GM18868 (cell line): ENCODE results near the gene VTCN1.
"Not testable (repeated sequence)": the region's sequence is repeated elsewhere in the genome, so short reads cannot be mapped to it uniquely, and the experiment has no call there.

Experiments used
- ATAC-seq: cut with Tn5 transposase; IDR thresholded peaks from one replicate; pipeline ENCODE4 v1.9.1; 2021; ENCODE audit warnings: mild to moderate bottlenecking, moderate library complexity; ENCODE audit not compliant: unreplicated experiment

Gene VTCN1, protein sequence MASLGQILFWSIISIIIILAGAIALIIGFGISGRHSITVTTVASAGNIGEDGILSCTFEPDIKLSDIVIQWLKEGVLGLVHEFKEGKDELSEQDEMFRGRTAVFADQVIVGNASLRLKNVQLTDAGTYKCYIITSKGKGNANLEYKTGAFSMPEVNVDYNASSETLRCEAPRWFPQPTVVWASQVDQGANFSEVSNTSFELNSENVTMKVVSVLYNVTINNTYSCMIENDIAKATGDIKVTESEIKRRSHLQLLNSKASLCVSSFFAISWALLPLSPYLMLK

DNA sequence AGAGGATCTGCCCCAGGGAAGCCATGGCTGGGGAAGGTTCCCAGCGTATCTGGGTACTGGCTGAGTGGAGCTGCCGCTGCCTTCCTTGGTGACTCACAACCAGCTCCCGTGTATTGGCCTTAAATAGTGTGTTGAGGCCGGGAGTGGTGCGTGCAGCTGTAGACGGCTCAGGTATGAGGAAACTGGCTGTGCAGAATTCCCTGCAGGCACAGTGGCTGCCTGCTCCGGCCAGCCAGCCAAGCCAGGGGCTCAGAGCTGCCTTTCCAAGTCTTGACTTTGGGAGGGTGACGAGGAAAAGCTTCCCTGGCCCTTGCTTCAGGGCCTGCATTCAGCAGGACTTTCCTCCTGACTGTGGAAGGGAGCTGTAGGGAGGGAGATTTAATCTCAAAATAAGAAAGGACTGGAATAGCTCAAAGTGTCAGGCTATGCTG is at the start of gene VTCN1:
TSS of gene VTCN1 (minus strand) at position 97 of the 431 bp plus-strand sequence. CDS start at position 25, 72 bp downstream.
- ATAC-seq: no peak

DNA sequence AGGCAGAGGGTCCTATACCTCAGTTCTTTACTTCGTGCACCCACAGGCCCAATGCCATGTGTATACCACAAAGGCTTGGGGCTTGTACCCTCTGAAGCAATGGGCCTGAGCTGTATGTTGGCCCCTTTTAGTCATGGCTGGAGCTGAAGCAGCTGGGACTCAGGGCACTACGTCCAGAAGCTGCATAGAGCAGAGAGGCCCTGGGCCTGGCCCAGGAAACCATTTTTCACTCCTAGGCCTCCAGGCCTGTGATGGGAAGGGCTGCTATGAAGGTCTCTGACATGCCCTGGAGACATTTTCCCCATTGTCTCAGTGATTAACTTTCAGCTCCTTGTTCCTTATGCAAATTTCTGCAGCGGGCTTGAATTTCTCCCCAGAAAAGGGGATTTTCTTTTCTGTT is 48.1 kb upstream of the VTCN1 start:
- no peak for ATAC-seq

DNA sequence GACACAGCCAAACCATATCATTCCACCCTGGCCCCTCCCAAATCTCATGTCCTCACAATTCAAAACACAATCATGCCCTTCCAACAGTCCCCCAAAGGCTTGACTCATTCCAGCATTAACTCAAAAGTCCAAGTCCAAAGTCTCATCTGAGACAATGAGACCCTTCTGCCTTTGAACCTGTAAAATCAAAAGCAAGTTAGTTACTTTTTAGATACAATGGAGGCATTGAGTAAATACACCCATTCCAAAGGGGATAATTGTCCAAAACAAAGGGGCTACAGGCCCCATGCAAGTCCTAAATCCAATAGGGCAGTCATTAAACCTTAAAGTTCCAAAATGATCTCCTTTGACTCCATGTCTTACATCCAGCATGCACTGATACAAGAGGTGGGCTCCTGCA is 47.3 kb upstream of the VTCN1 start:
- not testable (repeated sequence) for ATAC-seq

DNA sequence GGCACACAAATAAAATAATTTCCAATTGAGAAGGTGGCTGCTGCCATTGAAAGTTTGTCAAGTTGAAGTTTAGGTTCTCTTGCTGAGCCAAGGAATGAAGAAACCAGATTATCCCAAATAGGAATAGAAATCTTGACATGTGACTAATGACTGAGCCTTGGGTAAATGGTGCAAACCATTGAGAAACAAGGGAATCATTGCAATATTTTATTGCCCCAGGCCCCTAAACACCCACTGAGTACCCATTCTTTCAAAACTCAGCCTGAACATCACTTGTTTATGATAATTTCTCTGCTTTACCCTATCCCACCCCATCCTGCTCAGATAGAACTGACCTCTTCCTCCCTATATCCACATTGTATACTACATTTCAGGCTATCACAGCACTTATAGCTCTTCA is 46.6 kb upstream of the VTCN1 start:
- ATAC-seq: no peak

DNA sequence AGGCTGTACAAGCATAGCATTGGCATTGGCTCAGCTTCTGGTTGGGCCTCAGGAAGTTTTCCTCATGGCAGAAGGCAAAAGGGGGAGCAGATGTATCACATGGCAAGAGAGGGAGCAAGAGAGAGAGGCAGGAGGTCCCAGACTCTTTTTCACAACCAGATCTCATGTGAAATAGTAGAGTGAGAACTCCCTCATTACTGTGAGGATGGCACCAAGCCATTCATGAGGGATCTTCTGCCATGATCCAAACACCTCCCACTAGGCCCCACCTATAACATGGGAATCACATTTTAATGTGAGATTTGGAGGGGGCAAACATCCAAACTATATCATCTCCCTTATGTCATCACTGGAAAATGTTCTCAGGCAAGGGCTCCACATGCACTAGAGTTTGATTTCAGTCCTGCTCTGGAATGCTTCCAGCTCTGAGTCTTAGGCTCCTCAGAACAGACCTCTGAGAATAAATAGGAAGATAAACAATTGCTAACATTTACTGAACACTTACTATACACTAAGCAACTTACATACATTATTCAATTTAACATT is 39.4 kb upstream of the VTCN1 start:
- ATAC-seq: no peak

DNA sequence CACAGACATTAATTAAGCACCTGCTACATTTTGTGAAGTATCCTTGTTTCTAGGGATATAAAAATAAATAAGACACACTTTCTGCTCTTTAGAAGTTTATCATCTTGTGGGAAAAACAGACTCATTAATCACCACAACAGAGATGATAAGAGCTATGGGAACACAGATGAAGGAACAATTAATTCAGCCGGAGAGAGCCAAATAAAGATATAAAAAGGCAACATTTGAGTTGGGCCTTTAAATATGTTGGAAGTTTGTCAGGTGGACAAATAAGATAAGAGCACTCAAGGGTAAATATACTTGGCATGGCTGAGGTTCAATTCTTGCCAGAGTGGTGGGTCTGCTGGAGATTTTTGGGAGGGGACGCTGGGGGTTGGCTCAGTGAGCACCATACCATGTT is 34.2 kb upstream of the VTCN1 start:
- ATAC-seq: no peak

DNA sequence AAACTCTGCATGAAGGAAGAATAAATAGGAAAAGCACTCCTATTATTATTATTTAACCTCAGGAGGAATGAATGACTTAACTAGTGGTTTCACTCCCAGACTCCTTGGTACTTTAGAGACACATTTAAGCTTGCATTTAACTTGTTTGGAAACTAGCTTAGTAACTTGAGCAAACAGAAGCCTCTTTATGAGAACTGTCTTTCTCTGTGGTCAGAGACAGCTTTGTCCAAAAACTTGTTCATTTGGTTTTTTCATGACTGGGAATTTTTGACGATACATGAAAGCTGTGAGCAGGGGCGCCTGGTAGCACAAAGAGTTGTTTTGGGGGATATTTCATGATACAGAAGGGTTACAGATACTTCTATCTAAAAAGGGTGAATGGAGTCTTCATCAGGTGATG is 33.6 kb upstream of the VTCN1 start:
- no peak for ATAC-seq

DNA sequence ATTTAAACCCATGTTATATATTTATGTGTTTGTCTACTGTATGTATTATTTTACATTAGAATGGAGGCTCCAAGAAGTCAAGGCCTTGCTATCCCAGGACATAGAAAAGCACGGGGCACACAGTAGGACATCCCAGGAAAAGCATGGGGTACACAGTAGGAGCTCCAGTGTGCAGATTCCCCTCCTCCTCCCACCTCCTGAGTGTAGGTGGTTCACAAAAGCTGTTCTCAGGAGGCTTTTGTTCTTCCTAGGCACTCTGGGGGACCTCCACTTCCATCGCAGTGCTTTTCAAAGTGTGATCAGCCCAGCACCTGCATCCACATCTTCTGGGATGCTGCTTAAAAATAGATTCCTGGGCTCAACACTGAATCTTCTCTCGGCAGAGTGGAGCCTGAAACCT is 30.8 kb upstream of the VTCN1 start:
- ATAC-seq: no peak

DNA sequence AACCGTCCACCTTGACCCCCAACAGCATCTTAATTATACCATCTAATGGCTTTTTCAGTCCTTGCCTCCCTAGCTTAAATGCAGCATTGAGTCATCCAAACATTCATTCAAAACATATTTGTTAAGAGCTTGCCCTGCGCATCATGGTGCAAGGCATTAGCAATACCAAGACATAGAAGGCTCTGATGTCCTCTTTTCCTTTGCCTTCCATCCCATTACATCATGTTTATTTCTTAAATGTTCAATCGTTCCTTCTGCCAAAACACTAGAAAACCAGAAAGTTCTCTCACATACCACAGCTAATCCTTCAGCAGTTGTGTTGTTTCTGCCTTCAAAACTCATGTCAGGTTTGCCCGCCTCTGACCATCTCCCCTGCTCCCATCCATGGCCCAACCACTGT is 29.8 kb upstream of the VTCN1 start:
- ATAC-seq: no peak

DNA sequence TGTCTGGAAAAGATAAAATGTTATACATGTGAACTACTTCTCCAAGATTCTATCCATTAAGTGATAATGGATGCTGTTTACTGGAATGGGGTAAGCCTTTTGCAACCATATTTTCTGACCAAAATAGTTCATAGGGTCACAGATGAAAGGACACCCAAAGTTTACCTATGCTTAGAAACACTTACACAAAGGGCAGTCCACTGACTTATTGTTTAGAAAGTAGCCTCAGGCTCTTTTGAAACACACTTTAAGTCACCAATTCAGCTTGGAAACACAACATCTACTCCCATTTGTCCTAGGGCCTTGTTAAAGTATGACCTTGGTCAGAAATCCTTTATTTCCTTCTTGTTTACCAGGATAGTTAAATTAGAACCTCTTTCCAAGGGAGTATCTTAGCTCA is 28.7 kb upstream of the VTCN1 start:
- no peak for ATAC-seq

DNA sequence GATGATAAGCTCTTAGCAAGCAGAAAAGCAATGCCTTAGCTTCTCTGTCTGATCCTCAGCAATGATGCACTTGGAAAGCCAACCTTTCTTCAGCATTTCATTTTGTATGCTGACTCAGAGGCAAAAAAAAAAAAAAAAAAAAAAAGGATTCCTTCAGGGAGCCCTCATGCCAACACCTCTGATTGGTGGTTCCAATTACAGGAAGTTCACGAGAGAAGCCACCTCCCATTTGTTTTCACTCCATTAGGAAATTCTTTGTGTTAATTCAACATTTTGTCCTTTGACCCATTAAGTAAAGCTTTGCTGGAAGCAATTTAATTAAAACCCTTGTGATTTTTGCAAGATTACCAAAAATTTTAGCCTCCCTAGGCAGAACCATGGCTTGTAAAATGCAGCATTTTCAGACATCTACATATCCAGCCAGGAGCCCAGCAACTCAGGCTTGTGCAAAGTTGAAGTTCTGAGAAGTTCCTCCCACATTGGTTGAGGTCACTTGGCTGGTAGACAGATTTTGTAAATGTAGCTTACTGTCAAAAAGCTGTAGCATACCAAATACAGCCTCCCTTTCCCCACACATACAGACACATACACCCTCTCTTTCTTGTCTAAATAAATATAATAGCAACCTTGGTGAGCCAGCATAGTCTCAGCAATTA is 27.1 kb upstream of the VTCN1 start:
- ATAC-seq: no peak

DNA sequence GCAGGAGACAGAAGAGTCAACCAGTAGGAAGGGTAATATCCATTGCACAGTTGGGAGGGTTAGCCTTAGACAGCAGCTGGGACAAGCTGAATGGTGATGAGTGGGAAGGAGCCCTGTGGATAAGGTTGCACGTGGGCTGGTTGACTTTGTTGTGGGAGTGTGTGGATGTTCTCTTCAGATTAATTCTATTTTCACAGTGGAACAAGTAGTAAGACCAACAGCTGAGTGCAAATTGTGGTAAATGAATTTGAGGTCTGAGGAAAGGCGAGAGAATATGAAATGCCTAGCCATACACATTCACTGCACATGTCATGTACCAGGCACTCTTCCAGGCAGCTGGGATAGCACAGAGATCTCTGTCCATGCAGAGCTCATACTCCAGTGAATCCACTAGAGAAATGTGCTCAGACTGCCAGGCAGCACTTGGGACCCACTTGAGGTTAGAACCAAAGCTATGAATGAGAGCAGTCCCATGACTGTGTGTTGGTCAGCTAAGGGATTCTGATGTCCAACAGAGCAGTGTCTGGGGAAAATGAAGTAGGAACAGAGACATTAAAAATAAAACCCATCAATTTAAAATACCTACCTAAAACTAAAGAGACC is 25.2 kb upstream of the VTCN1 start:
- no peak for ATAC-seq

DNA sequence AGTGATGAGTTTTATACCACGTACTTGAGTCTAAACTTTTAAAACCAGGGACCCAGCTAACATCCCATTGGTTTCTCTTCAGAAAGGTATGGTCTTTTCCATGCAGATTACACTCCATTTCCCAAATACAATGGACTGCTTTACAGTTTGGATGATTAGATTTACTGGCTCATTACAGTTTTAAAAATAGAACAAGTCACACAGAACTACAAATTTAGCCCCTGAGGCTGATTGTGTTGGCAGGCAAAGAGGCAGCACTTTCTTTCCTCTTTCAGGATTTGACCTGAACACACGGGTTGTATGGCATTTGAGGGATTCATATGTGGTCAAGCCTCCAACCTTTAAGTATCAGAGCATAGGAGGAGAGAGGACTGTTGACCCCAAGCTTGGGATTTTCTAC is 21.8 kb upstream of the VTCN1 start:
- no peak for ATAC-seq

DNA sequence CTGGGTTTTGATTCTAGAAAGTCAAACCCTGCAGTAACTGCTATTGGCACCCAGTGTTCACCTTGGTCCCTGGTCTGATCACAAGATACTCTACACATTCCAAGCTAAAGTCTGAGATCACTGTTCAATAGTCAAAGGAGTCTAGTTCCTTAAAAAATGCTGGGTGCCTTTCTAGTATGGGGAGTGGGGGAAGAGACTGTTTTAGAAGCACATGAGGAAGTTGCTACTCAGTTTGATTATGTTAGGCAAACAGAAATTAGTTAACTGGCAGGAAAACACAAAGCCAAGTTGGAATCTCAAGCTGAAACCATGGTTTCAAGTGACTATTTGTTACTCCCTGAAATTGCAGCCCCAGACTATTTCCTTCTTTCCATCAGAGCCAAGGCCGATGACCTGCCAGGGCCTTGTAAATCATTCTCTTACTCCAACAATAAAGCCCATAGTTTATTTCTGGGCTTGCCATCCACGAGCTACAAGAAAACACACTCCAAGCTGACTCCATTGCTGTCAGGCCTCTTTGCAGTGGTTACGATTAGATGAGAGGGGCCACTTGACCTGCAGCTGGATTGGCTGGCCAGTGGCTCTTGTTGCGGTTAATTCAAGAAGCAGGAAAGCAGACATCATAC is 21.1 kb upstream of the VTCN1 start:
- no peak for ATAC-seq

DNA sequence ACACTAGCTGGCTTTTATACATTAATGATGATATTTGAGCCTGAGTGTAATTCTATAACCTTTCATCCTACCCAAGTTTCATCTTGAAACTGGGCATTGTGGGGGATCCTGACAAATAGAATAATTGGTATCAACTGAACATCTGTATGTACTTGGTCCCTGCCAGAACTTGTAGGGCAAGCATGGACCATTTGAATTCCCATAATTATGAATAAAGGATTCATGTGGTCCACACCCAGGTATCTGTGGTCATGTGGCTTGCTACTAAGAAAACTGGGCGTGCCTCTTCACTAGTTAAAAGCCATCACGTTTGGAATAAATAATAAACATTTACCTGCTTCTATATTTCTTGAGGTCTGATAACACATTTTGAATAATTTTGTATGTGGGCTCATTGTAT is 20.6 kb upstream of the VTCN1 start:
- ATAC-seq: no peak

DNA sequence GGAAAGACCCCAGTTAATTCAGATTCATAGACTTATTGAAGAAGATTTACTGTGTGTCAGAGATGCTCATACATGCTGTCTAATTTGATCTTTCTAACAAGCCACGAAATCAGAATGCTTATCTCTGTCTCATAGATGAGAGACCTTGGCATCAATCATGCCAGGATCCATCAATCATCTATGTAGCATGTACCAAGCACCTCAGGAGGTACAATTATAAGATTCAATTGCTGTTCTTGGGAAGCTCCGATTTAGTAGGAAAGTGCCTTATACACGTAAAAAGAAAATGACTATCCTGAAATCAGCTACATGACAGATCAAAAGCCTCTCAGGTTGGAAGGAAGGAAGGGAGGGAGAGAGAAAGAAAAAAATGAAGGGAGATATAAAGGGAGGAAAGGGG is 18.5 kb upstream of the VTCN1 start:
- ATAC-seq: no peak

DNA sequence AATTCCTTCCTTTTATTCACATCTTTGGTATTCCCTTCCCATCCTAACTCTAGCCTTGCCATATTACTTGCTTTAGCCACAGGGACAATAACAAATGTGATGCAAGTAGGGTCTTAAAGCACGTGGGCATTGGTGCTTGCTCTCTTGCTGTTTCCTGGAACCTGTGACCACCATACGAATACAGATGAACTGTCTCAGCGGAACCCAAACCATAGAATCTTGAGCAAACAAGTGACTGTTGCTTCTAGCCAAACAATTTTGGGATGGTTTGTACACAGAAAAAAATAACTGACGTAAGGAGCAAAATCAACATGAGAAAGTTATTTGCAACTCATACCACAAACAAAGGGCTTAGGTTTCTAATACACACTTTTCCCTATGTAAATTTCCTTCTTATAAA is 15.2 kb upstream of the VTCN1 start:
- ATAC-seq: no peak

DNA sequence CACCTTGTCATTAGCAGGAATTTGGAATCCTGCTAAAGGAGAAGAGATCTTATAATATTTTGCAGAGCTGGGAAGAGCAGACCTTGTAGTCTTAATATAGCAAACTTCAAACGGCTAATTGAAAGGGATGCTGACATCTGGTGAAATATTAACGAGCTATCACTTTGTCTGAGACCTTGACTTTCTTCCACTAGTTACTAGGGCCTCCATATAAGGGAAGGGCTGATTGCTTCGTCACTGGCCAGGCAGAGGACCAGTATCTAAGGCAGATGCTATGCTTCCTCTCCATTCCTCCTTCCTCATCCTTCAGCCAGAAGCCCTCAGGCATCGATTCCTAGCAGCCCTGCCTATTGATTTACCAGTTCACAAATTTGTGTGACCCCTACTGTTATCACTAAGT is 6.0 kb upstream of the VTCN1 start:
- no peak for ATAC-seq

DNA sequence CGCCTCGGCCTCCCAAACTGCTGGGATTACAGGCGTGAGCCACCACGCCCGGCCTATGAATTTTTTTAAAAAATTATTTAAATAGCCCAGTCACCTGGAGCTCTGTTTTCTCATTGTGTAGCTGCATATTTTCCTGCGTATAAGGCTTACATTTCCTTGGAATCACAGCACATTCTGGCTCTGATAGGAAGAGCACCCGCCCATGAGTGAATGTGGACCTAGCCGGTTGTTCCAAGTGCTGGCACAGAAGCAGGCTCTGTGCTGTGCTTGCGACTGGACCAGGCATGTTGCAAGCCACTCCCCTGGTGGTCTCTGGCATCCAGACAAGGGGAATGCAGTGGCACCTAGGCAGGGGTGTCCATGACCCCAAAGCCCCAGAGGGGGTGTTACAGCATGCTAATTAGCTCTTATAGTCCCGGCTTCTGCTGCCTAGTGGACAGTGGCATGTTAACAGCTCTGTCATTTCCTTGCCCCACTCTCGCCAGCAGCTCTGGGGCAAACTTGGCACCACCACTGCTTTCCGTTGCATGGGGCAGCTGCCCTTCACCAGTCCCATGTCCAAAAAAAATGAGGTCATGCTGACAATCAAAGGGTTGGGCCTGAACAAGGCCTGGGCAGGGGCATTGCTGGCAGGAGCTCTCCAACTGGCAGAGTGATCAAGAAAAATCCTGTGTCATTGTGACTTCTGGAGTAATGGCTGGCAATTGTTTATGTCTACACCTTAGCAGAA is 5.2 kb upstream of the VTCN1 start:
- no peak for ATAC-seq

DNA sequence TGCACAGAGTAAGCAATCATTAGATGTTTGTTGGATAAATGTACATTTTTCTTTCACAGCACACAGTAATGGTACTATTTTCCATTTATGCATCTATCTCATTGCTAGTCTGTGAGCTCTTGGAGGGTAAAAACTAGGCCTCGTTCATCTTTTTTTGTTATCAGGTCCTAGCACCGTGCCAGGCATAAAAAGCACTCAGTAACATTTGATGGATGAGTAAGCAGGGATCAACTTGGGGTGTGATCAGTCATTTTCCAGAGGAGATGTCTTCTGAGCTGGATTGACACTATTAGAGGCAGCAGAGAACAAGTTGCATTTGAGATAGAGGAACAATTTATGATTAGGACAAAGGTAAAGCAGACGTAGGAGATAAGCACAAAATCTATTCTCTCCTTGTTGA is 4.3 kb upstream of the VTCN1 start:
- no peak for ATAC-seq

DNA sequence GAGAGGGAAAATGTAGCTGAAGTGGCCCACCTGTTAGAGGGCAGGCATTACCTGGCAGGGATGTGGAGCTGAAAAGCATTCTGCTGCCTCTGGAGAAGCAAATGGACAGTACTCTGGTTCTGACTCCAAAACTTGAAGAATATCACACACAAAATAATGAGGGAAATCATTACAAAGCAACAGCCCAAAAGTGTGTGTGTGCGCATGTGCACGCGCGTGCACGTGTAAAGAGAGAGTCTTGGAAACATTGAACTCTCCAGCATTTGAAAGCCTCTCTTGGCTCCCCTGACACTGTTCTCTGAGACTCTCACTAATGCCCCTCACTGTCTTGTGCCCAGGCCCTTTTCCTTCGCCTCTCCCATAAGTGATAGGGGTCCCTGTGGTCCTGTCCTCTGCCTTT is 2.3 kb upstream of the VTCN1 start:
- no peak for ATAC-seq
